Measurements from ENCODE around the gene TPGS1. TPM values are rescaled to one million over a fixed set of nuclear protein-coding genes. Genes with fewer than 3 reads are reported as not detected.

TPGS1 gene
- total RNA-seq, 2 donors from 2014 or later = 34.5 to 62.0 TPM

DNA sequence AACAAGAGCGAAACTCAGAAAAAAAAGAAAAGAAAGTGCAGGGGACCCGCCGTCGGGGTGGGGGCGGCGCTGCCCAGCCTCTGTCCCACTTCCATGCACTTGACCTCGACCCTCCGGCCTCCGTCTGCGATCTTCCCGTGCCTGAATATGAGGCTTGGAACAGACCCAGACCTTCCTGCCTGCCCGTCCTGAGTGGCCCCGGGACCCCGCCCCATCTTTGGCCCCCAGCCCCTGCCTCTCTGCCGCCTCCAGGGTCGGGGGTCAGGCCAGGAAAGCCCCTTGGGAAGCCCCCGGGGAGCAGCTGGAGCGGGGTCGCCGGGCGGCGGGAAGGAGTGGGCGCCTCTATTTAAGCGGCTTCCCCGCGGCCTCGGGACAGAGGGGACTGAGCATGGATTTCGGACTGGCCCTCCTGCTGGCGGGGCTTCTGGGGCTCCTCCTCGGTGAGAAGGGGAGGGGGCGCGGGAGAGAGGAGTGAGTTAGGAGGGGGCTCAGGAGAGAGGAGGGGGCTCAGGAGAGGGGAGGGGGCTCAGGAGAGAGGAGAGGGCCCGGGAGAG lies 11.1 kb upstream of the TPGS1 start, which contains the start of gene MADCAM1:
MADCAM1 (plus strand) TSS at position 375 of the 554 bp plus-strand sequence; CDS start at position 389, 14 bp downstream.
- H3K36me3 ChIP-seq (replicated peaks in 1 of 2; ENCODE audit: insufficient read depth in 1 of 2, low read depth in 2 of 2) = no peaks in the 10 kb centered on the region
- no peak within 1 kb of the TSS for H3K4me3 ChIP-seq
- no peak for TF ChIP-seq POLR2A (IDR thresholded peaks at IDR 0.05)
- TF ChIP-seq, protein P1, sequence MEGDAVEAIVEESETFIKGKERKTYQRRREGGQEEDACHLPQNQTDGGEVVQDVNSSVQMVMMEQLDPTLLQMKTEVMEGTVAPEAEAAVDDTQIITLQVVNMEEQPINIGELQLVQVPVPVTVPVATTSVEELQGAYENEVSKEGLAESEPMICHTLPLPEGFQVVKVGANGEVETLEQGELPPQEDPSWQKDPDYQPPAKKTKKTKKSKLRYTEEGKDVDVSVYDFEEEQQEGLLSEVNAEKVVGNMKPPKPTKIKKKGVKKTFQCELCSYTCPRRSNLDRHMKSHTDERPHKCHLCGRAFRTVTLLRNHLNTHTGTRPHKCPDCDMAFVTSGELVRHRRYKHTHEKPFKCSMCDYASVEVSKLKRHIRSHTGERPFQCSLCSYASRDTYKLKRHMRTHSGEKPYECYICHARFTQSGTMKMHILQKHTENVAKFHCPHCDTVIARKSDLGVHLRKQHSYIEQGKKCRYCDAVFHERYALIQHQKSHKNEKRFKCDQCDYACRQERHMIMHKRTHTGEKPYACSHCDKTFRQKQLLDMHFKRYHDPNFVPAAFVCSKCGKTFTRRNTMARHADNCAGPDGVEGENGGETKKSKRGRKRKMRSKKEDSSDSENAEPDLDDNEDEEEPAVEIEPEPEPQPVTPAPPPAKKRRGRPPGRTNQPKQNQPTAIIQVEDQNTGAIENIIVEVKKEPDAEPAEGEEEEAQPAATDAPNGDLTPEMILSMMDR (IDR thresholded peaks at IDR 0.05) = no peak
- intact Hi-C loops (cut with DNase I) = no loop called here
- 8 to 10% methylated on average over 12 to 25 of the region's 33 CpGs for WGBS, 2 donors
- H3K27me3 ChIP-seq = peaks cover 5 to 32% of the 10 kb centered on the region in 2 donors
- H3K9me3 ChIP-seq = no peaks in the 10 kb centered on the region
- DNase-seq (no peak), ATAC-seq (no peak)
- peaks cover 21% of the 10 kb centered on the region for H3K4me1 ChIP-seq
- no peak within 1 kb of the TSS for H3K27ac ChIP-seq

DNA sequence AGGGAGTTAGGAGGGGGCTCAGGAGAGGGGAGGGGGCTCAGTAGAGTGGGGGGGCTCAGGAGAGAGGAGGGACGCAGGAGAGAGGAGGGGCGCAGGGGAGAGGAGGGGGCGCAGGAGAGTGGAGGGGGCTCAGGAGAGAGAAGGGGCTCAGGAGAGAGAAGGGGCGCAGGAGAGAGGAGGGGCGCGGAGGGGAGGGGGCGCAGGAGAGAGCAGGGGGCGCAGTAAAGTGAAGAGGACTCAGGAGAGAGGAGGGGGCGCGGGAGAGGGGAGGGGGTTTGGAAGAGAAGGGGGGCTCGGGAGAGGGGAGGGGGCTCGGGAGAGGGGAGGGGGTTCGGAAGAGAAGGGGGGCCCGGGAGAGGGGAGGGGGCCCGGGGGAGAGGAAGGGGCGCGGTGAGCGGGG lies 10.3 kb upstream of the TPGS1 start:
- DNase-seq = no peak
- Histone ChIP-seq H3K9me3 (no peaks in the 10 kb centered on the region), H3K4me3 (no peak overlapping the region), H3K27me3 (peaks cover 5 to 32% of the 10 kb centered on the region in 2 donors), H3K27ac (no peak overlapping the region), H3K36me3 (replicated peaks in 1 of 2; ENCODE audit: insufficient read depth in 1 of 2, low read depth in 2 of 2) (no peaks in the 10 kb centered on the region), H3K4me1 (peaks cover 21% of the 10 kb centered on the region)
- WGBS, 2 donors = 0 to 7% methylated on average over 1 to 11 of the region's 18 CpGs
- ATAC-seq = no peak
- TF ChIP-seq, protein P1 (IDR thresholded peaks at IDR 0.05) = no peak
- TF ChIP-seq POLR2A (IDR thresholded peaks at IDR 0.05) = no peak
- intact Hi-C loops (cut with DNase I) = no loop called here

DNA sequence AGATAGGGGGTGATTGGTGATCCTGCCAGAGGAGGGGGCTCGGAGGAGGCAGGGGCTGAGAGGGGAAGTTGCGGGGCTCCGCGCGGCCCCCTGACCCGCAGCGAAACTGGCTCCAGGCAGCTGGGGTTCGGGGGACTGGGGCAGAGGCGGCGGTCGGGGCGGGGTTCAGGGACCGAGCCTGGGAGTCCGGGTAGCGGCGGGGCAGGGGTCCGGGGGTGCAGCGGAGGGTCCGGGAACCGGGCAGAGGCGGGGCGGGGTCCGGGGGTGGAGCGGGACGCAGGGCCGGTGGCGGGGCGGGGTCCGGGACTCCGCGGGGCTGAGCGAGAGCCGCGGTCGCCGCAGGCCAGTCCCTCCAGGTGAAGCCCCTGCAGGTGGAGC lies 9.8 kb upstream of the TPGS1 start:
- Histone ChIP-seq H3K4me1 (peaks cover 21% of the 10 kb centered on the region), H3K9me3 (no peaks in the 10 kb centered on the region), H3K4me3 (no peak overlapping the region), H3K27me3 (peaks cover 5 to 32% of the 10 kb centered on the region in 2 donors), H3K36me3 (replicated peaks in 1 of 2; ENCODE audit: insufficient read depth in 1 of 2, low read depth in 2 of 2) (no peaks in the 10 kb centered on the region), H3K27ac (no peak overlapping the region)
- intact Hi-C loops (cut with DNase I) = no loop called here
- DNase-seq (no peak), ATAC-seq (no peak)
- 1 to 12% methylated on average over 5 to 14 of the region's 36 CpGs for WGBS, 2 donors
- TF ChIP-seq POLR2A (IDR thresholded peaks at IDR 0.05) = no peak
- TF ChIP-seq, protein P1 (IDR thresholded peaks at IDR 0.05) = no peak

DNA sequence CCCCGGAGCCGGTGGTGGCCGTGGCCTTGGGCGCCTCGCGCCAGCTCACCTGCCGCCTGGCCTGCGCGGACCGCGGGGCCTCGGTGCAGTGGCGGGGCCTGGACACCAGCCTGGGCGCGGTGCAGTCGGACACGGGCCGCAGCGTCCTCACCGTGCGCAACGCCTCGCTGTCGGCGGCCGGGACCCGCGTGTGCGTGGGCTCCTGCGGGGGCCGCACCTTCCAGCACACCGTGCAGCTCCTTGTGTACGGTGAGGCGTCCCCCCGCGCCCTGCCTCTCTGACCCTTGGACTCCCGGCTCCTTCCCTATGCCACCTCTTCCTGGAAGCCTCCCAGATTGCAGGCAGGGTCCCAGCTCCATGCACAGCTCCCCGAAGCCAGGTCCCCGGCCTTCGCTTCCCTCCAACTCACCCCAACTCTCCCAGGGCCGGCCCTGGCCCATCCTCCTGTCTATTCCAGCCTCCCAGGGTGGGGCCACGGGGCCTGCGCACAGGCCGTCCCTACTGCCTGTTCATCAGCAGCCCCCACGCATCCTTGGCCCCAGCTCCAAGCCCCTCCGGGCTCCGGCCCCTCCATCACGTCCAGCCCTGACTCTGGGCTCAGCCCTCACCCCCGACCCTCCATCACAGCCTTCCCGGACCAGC lies 9.3 kb upstream of the TPGS1 start:
- DNase-seq = no peak
- ATAC-seq = peak; percentile 30
- Histone ChIP-seq H3K4me3 (no peak overlapping the region), H3K27ac (no peak overlapping the region), H3K9me3 (no peaks in the 10 kb centered on the region), H3K27me3 (peaks cover 5 to 32% of the 10 kb centered on the region in 2 donors), H3K4me1 (peaks cover 21% of the 10 kb centered on the region), H3K36me3 (replicated peaks in 1 of 2; ENCODE audit: insufficient read depth in 1 of 2, low read depth in 2 of 2) (no peaks in the 10 kb centered on the region)
- no peak for TF ChIP-seq POLR2A (IDR thresholded peaks at IDR 0.05)
- 5 to 10% methylated on average over 10 to 40 of the region's 50 CpGs for WGBS, 2 donors
- intact Hi-C loops (cut with DNase I) = no loop called here

DNA sequence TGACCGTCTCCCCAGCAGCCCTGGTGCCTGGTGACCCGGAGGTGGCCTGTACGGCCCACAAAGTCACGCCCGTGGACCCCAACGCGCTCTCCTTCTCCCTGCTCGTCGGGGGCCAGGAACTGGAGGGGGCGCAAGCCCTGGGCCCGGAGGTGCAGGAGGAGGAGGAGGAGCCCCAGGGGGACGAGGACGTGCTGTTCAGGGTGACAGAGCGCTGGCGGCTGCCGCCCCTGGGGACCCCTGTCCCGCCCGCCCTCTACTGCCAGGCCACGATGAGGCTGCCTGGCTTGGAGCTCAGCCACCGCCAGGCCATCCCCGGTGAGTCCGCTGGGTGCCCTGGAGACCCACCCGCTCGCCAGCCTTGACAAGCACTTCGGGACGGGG lies 8.8 kb upstream of the TPGS1 start:
- Histone ChIP-seq H3K4me1 (peaks cover 21% of the 10 kb centered on the region), H3K36me3 (replicated peaks in 1 of 2; ENCODE audit: insufficient read depth in 1 of 2, low read depth in 2 of 2) (no peaks in the 10 kb centered on the region), H3K9me3 (no peaks in the 10 kb centered on the region), H3K4me3 (no peak overlapping the region), H3K27ac (no peak overlapping the region), H3K27me3 (peaks cover 5 to 32% of the 10 kb centered on the region in 2 donors)
- ATAC-seq (no peak), DNase-seq (no peak)
- intact Hi-C loops (cut with DNase I) = no loop called here
- 0 to 11% methylated on average over 1 to 25 of the region's 26 CpGs for WGBS, 2 donors
- TF ChIP-seq, protein P1 (IDR thresholded peaks at IDR 0.05) = no peak
- TF ChIP-seq POLR2A (IDR thresholded peaks at IDR 0.05) = no peak

Data from body of pancreas (tissue), 4 donors.